ENCODE results near the gene CCL1. TPM values are rescaled to one million over a fixed set of nuclear protein-coding genes. Genes with fewer than 3 reads are reported as not detected.

CCL1 gene
- total RNA-seq, 1 experiment from 2014 or later, result not detected

GRCh38 chr17:34314279-34314678 is 48.8 kb downstream of the CCL1 start:
- H3K27me3 Mint-ChIP-seq (ENCODE audit: low read depth), result peaks cover 14% of the 10 kb centered on the region
- H3K27me3 ChIP-seq (ENCODE audit: insufficient read depth, low read length), result no peaks in the 10 kb centered on the region
- no peak overlapping the region for H3K9ac ChIP-seq (ENCODE audit: extremely low read depth, insufficient read length, low read length)
- H3K79me2 ChIP-seq (ENCODE audit: insufficient read depth, low read length), result no peaks in the 10 kb centered on the region
- H3K79me1 ChIP-seq (ENCODE audit: insufficient read depth, low read depth, low read length, poor library complexity, severe bottlenecking), result no peaks in the 10 kb centered on the region
- H3K4me3 Mint-ChIP-seq, result no peak overlapping the region
- H4K5ac ChIP-seq (ENCODE audit: insufficient read length, low read depth, low read length), result no peak overlapping the region
- H3K23me2 ChIP-seq (ENCODE audit: insufficient read length, low read depth, low read length, poor library complexity, severe bottlenecking), result no peaks in the 10 kb centered on the region
- H3K4me1 Mint-ChIP-seq, result no peaks in the 10 kb centered on the region
- H3K36me3 Mint-ChIP-seq (ENCODE audit: insufficient read depth in 1 of 3, low read depth in 3 of 3), result no peaks in the 10 kb centered on the region
- H2AK5ac ChIP-seq (ENCODE audit: insufficient read length, low read length), result no peak overlapping the region
- no peak for DNase-seq
- no peak overlapping the region for H3K23ac ChIP-seq (ENCODE audit: insufficient read length, low read depth, low read length)
- no peak overlapping the region for H2BK12ac ChIP-seq (ENCODE audit: insufficient read length, low read depth, low read length)
- no peak overlapping the region for H3K4ac ChIP-seq (ENCODE audit: low read depth, low read length)
- no peak overlapping the region for H4K8ac ChIP-seq (replicated peaks; ENCODE audit: insufficient read length, low read depth, low read length)
- no peaks in the 10 kb centered on the region for H4K20me1 ChIP-seq (ENCODE audit: control insufficient read depth, insufficient read depth, insufficient read length)
- no peak overlapping the region for H3K14ac ChIP-seq (ENCODE audit: insufficient read depth, low read length)
- no peak overlapping the region for H3K27ac Mint-ChIP-seq
- no CpG with 5 or more reads among the region's 4 CpGs for WGBS (ENCODE audit: extremely low coverage, insufficient read length, low lambda C conversion rate)
- H3K27ac ChIP-seq (ENCODE audit: insufficient read length, low read depth, low read length), result no peak overlapping the region
- H3K4me1 ChIP-seq (ENCODE audit: insufficient read depth, low read length), result no peaks in the 10 kb centered on the region
- H2BK20ac ChIP-seq (ENCODE audit: low read depth, low read length, poor library complexity, severe bottlenecking), result no peak overlapping the region
- H2BK15ac ChIP-seq (ENCODE audit: low read depth, low read length), result no peak overlapping the region
- H2BK5ac ChIP-seq (ENCODE audit: insufficient read length, low read length), result no peak overlapping the region
- no peak for TF ChIP-seq CTCF (conservative IDR thresholded peaks at IDR 0.05)
- no peak overlapping the region for H3K56ac ChIP-seq (ENCODE audit: insufficient read length, low read depth, low read length)
- no peak overlapping the region for H3T11ph ChIP-seq (ENCODE audit: low read length)
- H3K18ac ChIP-seq (ENCODE audit: insufficient read length, low read depth, low read length), result no peak overlapping the region
- no peak overlapping the region for H3K4me2 ChIP-seq (ENCODE audit: insufficient read depth, insufficient read length, low read length)
- no peaks in the 10 kb centered on the region for H3K9me3 Mint-ChIP-seq
- no peak overlapping the region for H2BK120ac ChIP-seq (ENCODE audit: low read depth, low read length, poor library complexity, severe bottlenecking)
- no peak overlapping the region for H2AFZ ChIP-seq (ENCODE audit: low read length)
- H3K9me3 ChIP-seq (ENCODE audit: control insufficient read depth, low read depth, low read length), result no peaks in the 10 kb centered on the region
- no peak overlapping the region for H4K91ac ChIP-seq (ENCODE audit: insufficient read length, low read depth, low read length)

Data from H9 (cell line).